ENCODE data around the gene NEURL1. TPM values are rescaled to one million over a fixed set of nuclear protein-coding genes. Genes with fewer than 3 reads are reported as not detected.

NEURL1 gene
- total RNA-seq, 1 donor from 2014 or later: 4.2 TPM

DNA sequence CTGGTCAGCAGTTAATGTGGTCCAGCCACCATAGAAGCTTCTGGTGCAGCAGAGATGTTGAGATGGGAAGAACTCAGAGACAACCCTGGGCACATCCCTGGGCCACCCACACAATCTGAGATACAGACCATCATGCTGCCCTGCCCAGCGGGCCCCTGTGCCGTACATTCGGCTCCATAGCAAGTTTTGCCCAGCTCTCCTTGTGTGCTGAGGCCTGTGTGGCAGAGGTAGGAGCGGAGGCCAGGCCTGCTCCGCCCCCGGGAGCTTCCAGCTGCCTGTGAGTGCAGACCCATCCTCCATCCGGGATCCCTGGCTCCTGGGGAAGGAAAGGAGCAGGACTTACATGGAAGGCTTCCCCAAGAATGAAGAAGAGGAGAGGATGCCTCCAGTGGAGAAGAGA is 140.3 kb downstream of the NEURL1 start:
- H3K9me3 ChIP-seq: no peaks in the 10 kb centered on the region
- H3K27me3 ChIP-seq: no peaks in the 10 kb centered on the region
- H3K27ac ChIP-seq: no peak overlapping the region
- peaks cover 0 to 9% of the 10 kb centered on the region in 2 donors for H3K36me3 ChIP-seq
- TF ChIP-seq POLR2A (IDR thresholded peaks at IDR 0.05): no peak
- no peak for TF ChIP-seq POLR2AphosphoS5 (IDR thresholded peaks at IDR 0.05; ENCODE audit: insufficient read depth in 1 of 2, low read depth in 1 of 2)
- TF ChIP-seq, protein P1, sequence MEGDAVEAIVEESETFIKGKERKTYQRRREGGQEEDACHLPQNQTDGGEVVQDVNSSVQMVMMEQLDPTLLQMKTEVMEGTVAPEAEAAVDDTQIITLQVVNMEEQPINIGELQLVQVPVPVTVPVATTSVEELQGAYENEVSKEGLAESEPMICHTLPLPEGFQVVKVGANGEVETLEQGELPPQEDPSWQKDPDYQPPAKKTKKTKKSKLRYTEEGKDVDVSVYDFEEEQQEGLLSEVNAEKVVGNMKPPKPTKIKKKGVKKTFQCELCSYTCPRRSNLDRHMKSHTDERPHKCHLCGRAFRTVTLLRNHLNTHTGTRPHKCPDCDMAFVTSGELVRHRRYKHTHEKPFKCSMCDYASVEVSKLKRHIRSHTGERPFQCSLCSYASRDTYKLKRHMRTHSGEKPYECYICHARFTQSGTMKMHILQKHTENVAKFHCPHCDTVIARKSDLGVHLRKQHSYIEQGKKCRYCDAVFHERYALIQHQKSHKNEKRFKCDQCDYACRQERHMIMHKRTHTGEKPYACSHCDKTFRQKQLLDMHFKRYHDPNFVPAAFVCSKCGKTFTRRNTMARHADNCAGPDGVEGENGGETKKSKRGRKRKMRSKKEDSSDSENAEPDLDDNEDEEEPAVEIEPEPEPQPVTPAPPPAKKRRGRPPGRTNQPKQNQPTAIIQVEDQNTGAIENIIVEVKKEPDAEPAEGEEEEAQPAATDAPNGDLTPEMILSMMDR (IDR thresholded peaks at IDR 0.05): no peak
- no peak overlapping the region for H3K4me3 ChIP-seq
- DNase-seq (ENCODE audit: extremely low spot score in 2 of 2): no peak
- intact Hi-C loops (cut with DNase I): no loop called here
- peaks cover 54% of the 10 kb centered on the region for H3K4me1 ChIP-seq

DNA sequence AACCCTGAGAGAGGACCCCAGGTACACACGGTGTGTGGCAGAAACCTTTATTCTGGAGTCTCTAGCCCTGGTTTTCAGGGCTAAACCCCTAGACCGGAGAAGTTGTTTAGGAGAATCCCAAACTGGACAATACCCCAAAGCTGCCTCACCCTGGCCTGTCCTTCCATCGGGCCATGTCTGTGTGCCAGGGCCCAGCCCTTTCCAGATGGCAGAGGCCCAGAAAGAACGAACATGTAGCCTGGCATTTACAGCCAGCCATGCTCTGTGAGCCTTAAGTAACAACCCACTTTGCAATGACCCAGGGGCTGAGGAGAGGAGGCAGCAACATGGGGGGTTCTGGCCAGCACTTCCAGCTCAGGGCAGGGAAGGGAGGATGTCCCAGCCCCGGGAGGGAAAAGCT is 142.1 kb downstream of the NEURL1 start:
- Histone ChIP-seq H3K9me3 (no peaks in the 10 kb centered on the region), H3K4me1 (peaks cover 66% of the 10 kb centered on the region), H3K27ac (peak overlapping the region; percentile 53)

DNA sequence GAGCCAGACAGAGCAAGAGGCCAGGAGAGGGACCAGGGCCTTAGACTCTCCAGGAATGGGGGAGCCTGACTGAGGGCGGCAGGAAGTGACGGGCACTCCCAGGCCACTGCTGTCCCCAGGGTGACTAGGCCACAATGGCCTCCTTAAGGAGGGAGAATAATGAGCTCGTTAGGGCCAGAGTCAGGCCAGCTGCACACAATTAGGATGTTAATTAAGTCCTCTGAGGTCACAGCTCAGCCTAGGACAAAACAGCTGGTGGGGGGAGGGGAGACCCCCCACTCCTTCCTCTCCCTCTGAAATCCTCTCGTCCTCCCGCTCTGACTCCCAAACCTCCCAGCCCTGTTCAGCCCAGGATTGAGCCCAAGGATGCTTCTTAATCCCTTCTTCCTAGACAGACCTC is 143.0 kb downstream of the NEURL1 start:
- intact Hi-C loops (cut with DNase I): no loop called here
- Histone ChIP-seq H3K36me3 (peaks cover 0 to 8% of the 10 kb centered on the region in 2 donors), H3K9me3 (no peaks in the 10 kb centered on the region), H3K27ac (peak overlapping the region; percentile 87), H3K4me1 (peaks cover 76% of the 10 kb centered on the region), H3K4me3 (no peak overlapping the region), H3K27me3 (no peaks in the 10 kb centered on the region)
- TF ChIP-seq POLR2A (IDR thresholded peaks at IDR 0.05) (no peak), POLR2AphosphoS5 (IDR thresholded peaks at IDR 0.05; ENCODE audit: insufficient read depth in 1 of 2, low read depth in 1 of 2) (no peak)
- TF ChIP-seq, protein P1 (IDR thresholded peaks at IDR 0.05): no peak
- no peak for DNase-seq (ENCODE audit: extremely low spot score in 2 of 2)

More for the DNA sequence above, 142.1 kb downstream of the NEURL1 start:
- H3K4me3 ChIP-seq: no peak overlapping the region
- TF ChIP-seq, protein P1 (IDR thresholded peaks at IDR 0.05): no peak
- no peak for TF ChIP-seq POLR2AphosphoS5 (IDR thresholded peaks at IDR 0.05; ENCODE audit: insufficient read depth in 1 of 2, low read depth in 1 of 2)
- TF ChIP-seq POLR2A (IDR thresholded peaks at IDR 0.05): no peak
- no peaks in the 10 kb centered on the region for H3K27me3 ChIP-seq
- intact Hi-C loops (cut with DNase I): no loop called here
- peaks cover 0 to 9% of the 10 kb centered on the region in 2 donors for H3K36me3 ChIP-seq
- DNase-seq (ENCODE audit: extremely low spot score in 2 of 2): no peak

DNA sequence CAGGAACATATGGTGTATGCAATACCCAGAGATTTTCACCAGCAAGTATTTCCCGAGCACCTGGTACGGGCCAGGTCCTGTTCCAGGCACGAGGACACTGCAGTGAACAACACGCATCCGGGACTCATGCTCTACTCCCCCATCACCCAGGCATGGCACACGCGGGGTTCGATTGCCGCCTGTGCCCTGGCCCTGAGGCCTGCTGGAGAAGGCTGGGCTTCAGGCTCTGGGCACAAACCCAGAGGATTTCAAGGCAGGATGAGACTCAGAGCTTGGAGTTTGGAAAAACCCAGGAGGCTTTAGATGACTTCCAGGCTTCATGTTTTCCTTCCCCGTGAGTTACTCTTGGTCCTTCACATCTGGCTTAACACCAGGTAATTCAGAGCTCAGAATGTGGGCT is 143.5 kb downstream of the NEURL1 start:
- Histone ChIP-seq H3K4me1 (peaks cover 76% of the 10 kb centered on the region), H3K27ac (peak overlapping the region; percentile 87), H3K27me3 (no peaks in the 10 kb centered on the region), H3K36me3 (peaks cover 0 to 3% of the 10 kb centered on the region in 2 donors), H3K4me3 (peak overlapping the region in 1 of 2 donors; percentile 1), H3K9me3 (no peaks in the 10 kb centered on the region)
- DNase-seq (ENCODE audit: extremely low spot score in 2 of 2): no peak
- intact Hi-C loops (cut with DNase I): no loop called here
- TF ChIP-seq POLR2AphosphoS5 (IDR thresholded peaks at IDR 0.05; ENCODE audit: insufficient read depth in 1 of 2, low read depth in 1 of 2) (no peak), POLR2A (IDR thresholded peaks at IDR 0.05) (no peak)
- TF ChIP-seq, protein P1 (IDR thresholded peaks at IDR 0.05): no peak

DNA sequence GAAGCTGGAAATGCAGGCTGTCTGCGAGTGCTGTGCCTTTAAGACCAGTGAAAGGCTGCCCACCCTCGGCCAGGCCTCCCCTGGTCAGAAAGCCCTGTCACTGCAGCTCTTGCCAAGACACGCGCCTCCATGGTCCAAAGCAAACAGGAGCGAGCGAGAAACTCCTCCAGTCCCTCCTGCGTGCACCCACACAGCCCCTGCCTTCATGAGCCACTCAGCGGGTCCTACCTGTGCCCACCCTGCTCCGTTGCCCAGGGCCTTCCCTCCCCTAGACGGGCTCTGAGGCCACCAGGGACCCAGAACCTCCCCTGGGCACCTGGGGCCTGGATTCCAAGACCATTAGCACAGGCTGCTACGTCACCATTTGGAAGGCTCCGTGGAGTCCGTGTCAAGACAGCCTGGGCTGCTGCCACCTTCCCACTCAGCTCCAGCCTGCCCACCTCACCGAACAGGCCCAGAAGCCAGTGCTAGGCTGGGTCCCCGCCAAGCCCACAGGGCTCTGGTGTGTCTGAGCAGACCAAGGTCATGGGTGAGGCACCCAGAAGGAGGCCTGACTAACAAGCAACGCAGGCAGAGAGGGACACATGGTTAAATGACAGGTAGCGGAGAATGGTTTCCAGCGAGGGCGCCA is 144.5 kb downstream of the NEURL1 start:
- Histone ChIP-seq H3K36me3 (no peaks in the 10 kb centered on the region), H3K27me3 (no peaks in the 10 kb centered on the region), H3K4me3 (peak overlapping the region; percentile 7 to 25), H3K4me1 (peaks cover 75% of the 10 kb centered on the region), H3K9me3 (no peaks in the 10 kb centered on the region), H3K27ac (peak overlapping the region; percentile 87)
- intact Hi-C loops (cut with DNase I): no loop called here
- TF ChIP-seq, protein P1 (IDR thresholded peaks at IDR 0.05): no peak
- peak in 1 of 2 donors; percentile 73 for TF ChIP-seq POLR2AphosphoS5 (IDR thresholded peaks at IDR 0.05; ENCODE audit: insufficient read depth in 1 of 2, low read depth in 1 of 2)
- no peak for TF ChIP-seq POLR2A (IDR thresholded peaks at IDR 0.05)
- DNase-seq (ENCODE audit: extremely low spot score in 2 of 2): no peak

Measured in vagina (tissue), 2 donors.